ENCODE measurements around the gene C9.

DNA sequence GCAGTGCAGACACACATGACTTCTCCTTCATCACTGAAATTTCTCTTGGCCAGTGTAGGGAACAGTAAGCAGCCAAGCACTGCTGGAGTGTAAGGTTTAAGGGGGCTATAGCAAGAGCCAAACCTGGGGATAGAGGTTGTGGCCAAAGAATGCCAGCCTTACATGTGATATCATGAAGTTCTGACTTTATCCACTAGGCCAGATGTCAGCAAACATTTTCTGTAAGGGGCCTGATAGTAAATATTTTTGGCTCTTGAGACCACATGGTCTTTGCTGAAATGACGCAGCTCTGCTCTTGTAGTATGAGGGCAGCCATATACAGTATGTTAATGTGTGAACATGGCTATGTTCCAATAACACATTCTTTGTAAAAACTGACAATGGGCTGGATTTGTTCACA lies 115.2 kb downstream of the C9 start:
- TF ChIP-seq POLR2AphosphoS5 (IDR thresholded peaks at IDR 0.05; ENCODE audit: insufficient read depth in 1 of 2, low read depth in 1 of 2) (no peak), POLR2A (IDR thresholded peaks at IDR 0.05) (no peak)
- TF ChIP-seq, protein P1, sequence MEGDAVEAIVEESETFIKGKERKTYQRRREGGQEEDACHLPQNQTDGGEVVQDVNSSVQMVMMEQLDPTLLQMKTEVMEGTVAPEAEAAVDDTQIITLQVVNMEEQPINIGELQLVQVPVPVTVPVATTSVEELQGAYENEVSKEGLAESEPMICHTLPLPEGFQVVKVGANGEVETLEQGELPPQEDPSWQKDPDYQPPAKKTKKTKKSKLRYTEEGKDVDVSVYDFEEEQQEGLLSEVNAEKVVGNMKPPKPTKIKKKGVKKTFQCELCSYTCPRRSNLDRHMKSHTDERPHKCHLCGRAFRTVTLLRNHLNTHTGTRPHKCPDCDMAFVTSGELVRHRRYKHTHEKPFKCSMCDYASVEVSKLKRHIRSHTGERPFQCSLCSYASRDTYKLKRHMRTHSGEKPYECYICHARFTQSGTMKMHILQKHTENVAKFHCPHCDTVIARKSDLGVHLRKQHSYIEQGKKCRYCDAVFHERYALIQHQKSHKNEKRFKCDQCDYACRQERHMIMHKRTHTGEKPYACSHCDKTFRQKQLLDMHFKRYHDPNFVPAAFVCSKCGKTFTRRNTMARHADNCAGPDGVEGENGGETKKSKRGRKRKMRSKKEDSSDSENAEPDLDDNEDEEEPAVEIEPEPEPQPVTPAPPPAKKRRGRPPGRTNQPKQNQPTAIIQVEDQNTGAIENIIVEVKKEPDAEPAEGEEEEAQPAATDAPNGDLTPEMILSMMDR (IDR thresholded peaks at IDR 0.05): no peak

Data from vagina (tissue), 2 donors.